RKO (cell line): Measurements from ENCODE around the gene RNF125.
"Not testable (repeated sequence)": the region's sequence is repeated elsewhere in the genome, so short reads cannot be mapped to it uniquely, and the experiment has no call there.

Experiments used
- DNase-seq: peaks from one replicate; pipeline ENCODE4 v3.0.0-alpha.2; 2016; ENCODE audit warnings: low spot score

RNF125 gene

GRCh38 chr18:32018331-32019250, at the start of gene RNF125:
Gene RNF125, plus strand, starts transcription at chr18:32018825. Its CDS starts 39 bp downstream, at chr18:32018864.
- peak; percentile 77 for DNase-seq

- DNase-seq: peak; percentile 44
Measured at GRCh38 chr18:31970617-31971016, 48.0 kb upstream of the RNF125 start.

GRCh38 chr18:31973929-31974546, 44.6 kb upstream of the RNF125 start:
- peak; percentile 14 for DNase-seq

GRCh38 chr18:31976242-31976641, 42.4 kb upstream of the RNF125 start:
- no peak for DNase-seq

- peak; percentile 39 for DNase-seq
Measured at GRCh38 chr18:31977270-31977872, 41.3 kb upstream of the RNF125 start.

GRCh38 chr18:31978616-31979015, 40.0 kb upstream of the RNF125 start:
- no peak for DNase-seq

GRCh38 chr18:31979714-31980113, 38.9 kb upstream of the RNF125 start:
- no peak for DNase-seq

GRCh38 chr18:31980863-31981262, 37.8 kb upstream of the RNF125 start:
- DNase-seq: no peak

- DNase-seq: no peak
Measured at GRCh38 chr18:31983020-31983419, 35.6 kb upstream of the RNF125 start.

GRCh38 chr18:31983976-31984375, 34.6 kb upstream of the RNF125 start:
- no peak for DNase-seq

GRCh38 chr18:31990823-31991222, 27.8 kb upstream of the RNF125 start:
- no peak for DNase-seq

GRCh38 chr18:31996007-31996406, 22.6 kb upstream of the RNF125 start:
- no peak for DNase-seq

- DNase-seq: no peak
Measured at GRCh38 chr18:31998880-31999412, 19.7 kb upstream of the RNF125 start.

- not testable (repeated sequence) for DNase-seq
Measured at GRCh38 chr18:32001141-32001540, 17.5 kb upstream of the RNF125 start.

GRCh38 chr18:32003822-32004221, 14.8 kb upstream of the RNF125 start:
- not testable (repeated sequence) for DNase-seq

- peak; percentile 37 for DNase-seq
Measured at GRCh38 chr18:32010124-32010721, 8.4 kb upstream of the RNF125 start.

GRCh38 chr18:32011193-32011592, 7.4 kb upstream of the RNF125 start:
- no peak for DNase-seq

- DNase-seq: peak; percentile 43
Measured at GRCh38 chr18:32019251-32019948, 775 bp downstream of the RNF125 start.

- DNase-seq: not testable (repeated sequence)
Measured at GRCh38 chr18:32019949-32020625, 1.5 kb downstream of the RNF125 start.

GRCh38 chr18:32021756-32022564, 3.3 kb downstream of the RNF125 start:
- DNase-seq: no peak
